Neural cell (in vitro differentiated cells): ENCODE data around the gene ACP1. TPM values are rescaled to one million over a fixed set of nuclear protein-coding genes. Genes with fewer than 3 reads are reported as not detected.
A peak's percentile ranks its signal among the peaks of the same experiment; 100 is the strongest.

ENCODE experiments used
- H2AFZ ChIP-seq: fragments of 200-600, 300-800 bp; sonication (generic), shearing (Covaris generic); 2 replicates; pipeline ENCODE4 v1.6.0; 2014; ENCODE audit warnings: low read depth, mild to moderate bottlenecking, antibody characterized with exemption, low read length, moderate library complexity
- H3F3A ChIP-seq: fragments of 200-600 bp; shearing (Covaris generic); 2 replicates; pipeline ENCODE4 v1.6.1; 2016; ENCODE audit warnings: mild to moderate bottlenecking, moderate library complexity, mixed read lengths, antibody characterized with exemption, low read length; ENCODE audit not compliant: insufficient read depth, poor library complexity, severe bottlenecking
- H3K27ac ChIP-seq: fragments of 200-600, 300-800 bp; sonication (generic), shearing (Covaris generic); 2 replicates; pipeline ENCODE4 v1.5.1; 2014; ENCODE audit warnings: mild to moderate bottlenecking, low read length, moderate library complexity
- H3K27me3 ChIP-seq: fragments of 300-800, 200-600 bp; sonication (generic), shearing (Covaris generic); 2 replicates; pipeline ENCODE4 v1.6.0; 2014; ENCODE audit warnings: mild to moderate bottlenecking, low read depth, low read length, moderate library complexity; ENCODE audit not compliant: insufficient read depth
- H3K36me3 ChIP-seq: fragments of 300-800, 200-600 bp; sonication (generic), shearing (Covaris generic); 2 replicates; pipeline ENCODE4 v1.5.1; 2014; ENCODE audit warnings: mild to moderate bottlenecking, antibody characterized with exemption, low read length, moderate library complexity; ENCODE audit not compliant: insufficient read depth
- H3K4me2 ChIP-seq: fragments of 300-800, 200-600 bp; sonication (generic), shearing (Covaris generic); 2 replicates; pipeline ENCODE4 v1.6.0; 2014; ENCODE audit warnings: mild to moderate bottlenecking, low read length
- H3K4me3 ChIP-seq: fragments of 300-800, 200-600 bp; sonication (generic), shearing (Covaris generic); 2 replicates; pipeline ENCODE4 v1.5.1; 2014; ENCODE audit warnings: mild to moderate bottlenecking, low read length, moderate library complexity
- H3K79me2 ChIP-seq: fragments of 200-600 bp; shearing (Covaris generic); replicated peaks from 2 replicates; pipeline ENCODE4 v1.6.0; 2014; ENCODE audit warnings: mild to moderate bottlenecking, low read length, moderate library complexity; ENCODE audit not compliant: insufficient read depth
- H3K9ac ChIP-seq: fragments of 300-800, 200-600 bp; sonication (generic), shearing (Covaris generic); 2 replicates; pipeline ENCODE4 v1.6.1; 2016; ENCODE audit warnings: mild to moderate bottlenecking, low read length, mixed read lengths
- H3K9me2 ChIP-seq: fragments of 200-600 bp; shearing (Covaris generic); 2 replicates; pipeline ENCODE4 v1.6.1; 2016; ENCODE audit warnings: mild to moderate bottlenecking, low read length, mixed read lengths; ENCODE audit not compliant: insufficient read depth
- H3K9me3 ChIP-seq: fragments of 200-600, 300-800 bp; sonication (generic), shearing (Covaris generic); 2 replicates; pipeline ENCODE4 v1.6.1; 2016; ENCODE audit warnings: mild to moderate bottlenecking, mixed run types, low read length, moderate library complexity, mixed read lengths
- H4K20me1 ChIP-seq: fragments of 200-600 bp; shearing (Covaris generic); 2 replicates; pipeline ENCODE4 v1.6.1; 2016; ENCODE audit warnings: mild to moderate bottlenecking, mixed run types; ENCODE audit not compliant: insufficient read depth
- EP300 ChIP-seq: fragments of 450-650 bp; conservative IDR thresholded peaks from 2 replicates; pipeline ENCODE4 v1.6.1; 2014; ENCODE audit warnings: antibody characterized with exemption, mild to moderate bottlenecking, moderate library complexity; ENCODE audit not compliant: poor library complexity, severe bottlenecking
- EZH2 ChIP-seq: fragments of 200-600, 300-800 bp; shearing (Covaris generic), sonication (generic); IDR thresholded peaks from 2 replicates; pipeline ENCODE4 v1.6.1; 2014; ENCODE audit warnings: antibody characterized with exemption, low read length, borderline replicate concordance, mild to moderate bottlenecking; ENCODE audit not compliant: insufficient read depth, poor library complexity, severe bottlenecking
- MXI1 ChIP-seq: fragments of 450-650 bp; conservative IDR thresholded peaks from 2 replicates; pipeline ENCODE4 v1.6.1; 2014; ENCODE audit warnings: antibody characterized with exemption, mild to moderate bottlenecking; ENCODE audit not compliant: poor library complexity, severe bottlenecking
- POLR2AphosphoS5 ChIP-seq: IDR thresholded peaks from 2 replicates; pipeline ENCODE4 v1.6.1; 2012
- RAD21 ChIP-seq: fragments of 450-650 bp; conservative IDR thresholded peaks from 2 replicates; pipeline ENCODE4 v1.6.1; 2014; ENCODE audit warnings: antibody characterized with exemption, mild to moderate bottlenecking, moderate library complexity
- SMC3 ChIP-seq: fragments of 450-650 bp; conservative IDR thresholded peaks from 2 replicates; pipeline ENCODE4 v1.6.1; 2014; ENCODE audit warnings: antibody characterized with exemption, mild to moderate bottlenecking, moderate library complexity; ENCODE audit not compliant: poor library complexity
- TAF1 ChIP-seq: IDR thresholded peaks from 2 replicates; pipeline ENCODE4 v1.6.1; 2012; ENCODE audit warnings: low read depth
- polyA plus RNA-seq: library from polyadenylated mRNA; depleted of rRNA; stranded (reverse); fragments of >200 nt; gene quantifications from 2 replicates; pipeline ENCODE4 v1.2.3, GENCODE V29; 2014
- TF ChIP-seq, protein P1 (sequence below): fragments of 450-650 bp; IDR thresholded peaks from 2 replicates; pipeline ENCODE4 v1.5.1; 2014; ENCODE audit warnings: antibody characterized with exemption, mild to moderate bottlenecking, moderate library complexity; ENCODE audit not compliant: poor library complexity, severe bottlenecking
- TF ChIP-seq, protein P2 (sequence below): IDR thresholded peaks from 2 replicates; pipeline ENCODE4 v1.6.1; 2012; ENCODE audit warnings: borderline replicate concordance

Gene ACP1
- polyA plus RNA-seq, 1 donor from 2014 or later = 263 TPM

DNA sequence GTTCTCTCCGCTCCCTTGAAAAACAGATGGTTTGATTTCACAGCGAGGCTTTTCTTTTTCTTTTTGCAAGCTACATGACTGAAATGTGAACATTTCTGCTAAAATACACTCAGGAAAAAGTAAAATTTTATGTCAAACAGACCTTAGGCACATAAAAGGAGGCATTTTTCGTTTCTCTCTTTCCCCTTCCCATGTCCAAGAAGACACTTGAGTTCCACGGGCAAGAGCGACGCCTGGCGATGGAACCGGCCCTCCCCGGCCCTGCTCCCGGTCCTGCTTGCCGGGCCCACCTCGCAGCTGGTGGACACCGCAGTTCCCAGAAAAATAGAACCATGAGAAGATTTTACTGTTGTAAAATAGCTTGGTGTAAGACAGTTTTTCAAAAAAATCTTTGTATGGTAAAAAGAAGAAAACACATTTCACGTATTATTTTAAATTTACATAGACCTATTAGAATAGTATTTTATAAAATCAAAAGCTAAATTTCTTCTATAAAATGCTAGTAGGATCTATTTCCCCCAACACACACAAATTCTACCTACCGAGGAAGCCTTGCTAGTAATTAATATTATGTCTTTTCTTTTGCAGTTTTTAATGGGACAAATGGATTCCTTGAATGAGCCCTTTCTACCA lies 25.5 kb downstream of the ACP1 start:
- no peaks in the 10 kb centered on the region for H3K9me3 ChIP-seq
- H4K20me1 ChIP-seq = no peaks in the 10 kb centered on the region
- no peak overlapping the region for H3K27ac ChIP-seq
- H3K4me3 ChIP-seq = peak overlapping the region; percentile 59
- H3K9me2 ChIP-seq = no peaks in the 10 kb centered on the region
- TF ChIP-seq SMC3 (peak; percentile 70), RAD21 (peak; percentile 69), POLR2AphosphoS5 (no peak)
- TF ChIP-seq, protein P1, sequence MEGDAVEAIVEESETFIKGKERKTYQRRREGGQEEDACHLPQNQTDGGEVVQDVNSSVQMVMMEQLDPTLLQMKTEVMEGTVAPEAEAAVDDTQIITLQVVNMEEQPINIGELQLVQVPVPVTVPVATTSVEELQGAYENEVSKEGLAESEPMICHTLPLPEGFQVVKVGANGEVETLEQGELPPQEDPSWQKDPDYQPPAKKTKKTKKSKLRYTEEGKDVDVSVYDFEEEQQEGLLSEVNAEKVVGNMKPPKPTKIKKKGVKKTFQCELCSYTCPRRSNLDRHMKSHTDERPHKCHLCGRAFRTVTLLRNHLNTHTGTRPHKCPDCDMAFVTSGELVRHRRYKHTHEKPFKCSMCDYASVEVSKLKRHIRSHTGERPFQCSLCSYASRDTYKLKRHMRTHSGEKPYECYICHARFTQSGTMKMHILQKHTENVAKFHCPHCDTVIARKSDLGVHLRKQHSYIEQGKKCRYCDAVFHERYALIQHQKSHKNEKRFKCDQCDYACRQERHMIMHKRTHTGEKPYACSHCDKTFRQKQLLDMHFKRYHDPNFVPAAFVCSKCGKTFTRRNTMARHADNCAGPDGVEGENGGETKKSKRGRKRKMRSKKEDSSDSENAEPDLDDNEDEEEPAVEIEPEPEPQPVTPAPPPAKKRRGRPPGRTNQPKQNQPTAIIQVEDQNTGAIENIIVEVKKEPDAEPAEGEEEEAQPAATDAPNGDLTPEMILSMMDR = peak; percentile 65
- no peak overlapping the region for H3K9ac ChIP-seq
- H3F3A ChIP-seq = peaks cover 2% of the 10 kb centered on the region
- H3K79me2 ChIP-seq = no peaks in the 10 kb centered on the region
- H3K36me3 ChIP-seq = no peaks in the 10 kb centered on the region
- no peak overlapping the region for H2AFZ ChIP-seq
- H3K27me3 ChIP-seq = peaks cover 63% of the 10 kb centered on the region
- no peak overlapping the region for H3K4me2 ChIP-seq

DNA sequence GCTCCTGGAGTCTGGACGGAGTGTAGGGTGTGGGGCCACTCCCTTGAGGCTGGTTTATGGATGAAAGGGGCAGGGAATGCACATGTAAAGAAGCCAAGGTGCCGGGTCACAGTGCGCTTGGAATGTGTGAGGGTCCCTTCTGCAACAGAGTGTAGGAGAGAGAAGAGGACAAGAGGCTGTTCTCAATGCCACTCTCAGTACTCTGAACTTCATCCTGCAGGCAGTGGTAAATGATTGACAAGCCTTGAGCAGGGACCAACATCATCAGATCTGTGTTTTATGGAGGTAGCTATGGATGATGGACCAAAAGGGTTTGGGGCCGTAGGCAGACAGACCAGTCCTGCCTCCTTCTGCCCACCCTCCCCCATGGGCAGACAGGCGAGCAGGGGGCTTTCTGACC lies 30.3 kb downstream of the ACP1 start:
- Histone ChIP-seq H3K79me2 (no peaks in the 10 kb centered on the region), H3K9me2 (no peaks in the 10 kb centered on the region), H3K4me3 (no peak overlapping the region), H3K27ac (no peak overlapping the region), H3K4me2 (no peak overlapping the region), H3K9ac (no peak overlapping the region), H2AFZ (no peak overlapping the region), H3K27me3 (peaks cover 21% of the 10 kb centered on the region), H3F3A (no peaks in the 10 kb centered on the region), H3K36me3 (no peaks in the 10 kb centered on the region), H3K9me3 (no peaks in the 10 kb centered on the region), H4K20me1 (no peaks in the 10 kb centered on the region)
- TF ChIP-seq POLR2AphosphoS5 (no peak), SMC3 (no peak), MXI1 (no peak), TAF1 (no peak), EP300 (no peak), RAD21 (no peak), EZH2 (no peak)
- TF ChIP-seq, protein P1 = no peak
- TF ChIP-seq, protein P2, sequence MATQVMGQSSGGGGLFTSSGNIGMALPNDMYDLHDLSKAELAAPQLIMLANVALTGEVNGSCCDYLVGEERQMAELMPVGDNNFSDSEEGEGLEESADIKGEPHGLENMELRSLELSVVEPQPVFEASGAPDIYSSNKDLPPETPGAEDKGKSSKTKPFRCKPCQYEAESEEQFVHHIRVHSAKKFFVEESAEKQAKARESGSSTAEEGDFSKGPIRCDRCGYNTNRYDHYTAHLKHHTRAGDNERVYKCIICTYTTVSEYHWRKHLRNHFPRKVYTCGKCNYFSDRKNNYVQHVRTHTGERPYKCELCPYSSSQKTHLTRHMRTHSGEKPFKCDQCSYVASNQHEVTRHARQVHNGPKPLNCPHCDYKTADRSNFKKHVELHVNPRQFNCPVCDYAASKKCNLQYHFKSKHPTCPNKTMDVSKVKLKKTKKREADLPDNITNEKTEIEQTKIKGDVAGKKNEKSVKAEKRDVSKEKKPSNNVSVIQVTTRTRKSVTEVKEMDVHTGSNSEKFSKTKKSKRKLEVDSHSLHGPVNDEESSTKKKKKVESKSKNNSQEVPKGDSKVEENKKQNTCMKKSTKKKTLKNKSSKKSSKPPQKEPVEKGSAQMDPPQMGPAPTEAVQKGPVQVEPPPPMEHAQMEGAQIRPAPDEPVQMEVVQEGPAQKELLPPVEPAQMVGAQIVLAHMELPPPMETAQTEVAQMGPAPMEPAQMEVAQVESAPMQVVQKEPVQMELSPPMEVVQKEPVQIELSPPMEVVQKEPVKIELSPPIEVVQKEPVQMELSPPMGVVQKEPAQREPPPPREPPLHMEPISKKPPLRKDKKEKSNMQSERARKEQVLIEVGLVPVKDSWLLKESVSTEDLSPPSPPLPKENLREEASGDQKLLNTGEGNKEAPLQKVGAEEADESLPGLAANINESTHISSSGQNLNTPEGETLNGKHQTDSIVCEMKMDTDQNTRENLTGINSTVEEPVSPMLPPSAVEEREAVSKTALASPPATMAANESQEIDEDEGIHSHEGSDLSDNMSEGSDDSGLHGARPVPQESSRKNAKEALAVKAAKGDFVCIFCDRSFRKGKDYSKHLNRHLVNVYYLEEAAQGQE = no peak
